Choroid plexus epithelial cell (primary cell): ENCODE measurements around the gene TMEM170A.

ENCODE experiments used
- DNase-seq: peaks from one replicate; pipeline ENCODE4 v3.0.0-alpha.2; 2010; ENCODE audit warnings: low read depth
- H3K4me3 ChIP-seq: 2 replicates; pipeline ENCODE4 v1.5.1; 2011; ENCODE audit warnings: low read depth, mild to moderate bottlenecking, control low read depth, low read length, moderate library complexity
- CTCF ChIP-seq: conservative IDR thresholded peaks from 2 replicates; pipeline ENCODE4 v1.5.1; 2011; ENCODE audit warnings: low read depth, mild to moderate bottlenecking, control low read depth, inconsistent platforms, low read length, moderate library complexity

The TMEM170A gene

GRCh38 chr16:75486014-75486675 lies 21.7 kb upstream of the TMEM170A start:
- no peak overlapping the region for H3K4me3 ChIP-seq
- no peak for DNase-seq
- TF ChIP-seq CTCF, result no peak

DNA sequence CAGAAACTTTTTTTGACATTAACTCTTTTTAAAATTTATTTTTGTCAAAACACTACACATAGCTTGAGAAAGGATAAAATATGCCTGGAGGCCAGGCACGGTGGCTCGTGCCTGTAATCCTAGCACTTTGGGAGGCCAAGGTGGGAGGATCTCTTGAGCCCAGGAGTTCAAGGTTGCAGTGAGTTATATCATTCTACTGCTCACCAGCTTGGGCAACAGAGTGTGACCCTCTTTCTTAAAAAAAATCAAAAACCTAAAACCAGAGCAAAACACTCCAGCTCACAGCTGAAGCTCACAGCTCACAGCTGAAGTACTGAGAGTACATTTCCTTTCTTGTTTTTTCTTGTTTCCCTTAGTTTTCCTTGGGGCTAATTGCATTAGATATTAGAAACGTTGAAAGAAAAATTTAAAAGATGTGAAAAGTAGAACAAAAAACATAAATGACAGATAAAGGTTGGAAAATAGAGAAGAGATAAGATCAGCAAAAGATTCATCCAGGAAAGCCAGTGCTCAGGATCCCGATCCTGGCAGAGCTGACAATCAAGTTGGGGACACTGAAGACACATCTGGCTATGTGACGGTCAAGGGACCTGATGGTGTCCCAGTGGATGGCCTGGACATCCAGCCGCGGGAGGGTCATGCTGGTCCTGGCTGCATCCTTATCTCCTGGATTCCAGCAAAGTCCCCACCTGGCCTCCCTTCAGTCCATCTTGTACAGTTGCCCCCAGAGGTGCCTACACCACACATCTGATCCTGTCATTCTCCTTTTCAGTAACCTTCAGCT lies 20.9 kb upstream of the TMEM170A start:
- H3K4me3 ChIP-seq, result no peak overlapping the region
- TF ChIP-seq CTCF, result no peak
- no peak for DNase-seq

- peak; percentile 81 for DNase-seq
- H3K4me3 ChIP-seq, result no peak overlapping the region
- no peak for TF ChIP-seq CTCF
Measured at GRCh38 chr16:75483222-75483621, 18.7 kb upstream of the TMEM170A start.

DNA sequence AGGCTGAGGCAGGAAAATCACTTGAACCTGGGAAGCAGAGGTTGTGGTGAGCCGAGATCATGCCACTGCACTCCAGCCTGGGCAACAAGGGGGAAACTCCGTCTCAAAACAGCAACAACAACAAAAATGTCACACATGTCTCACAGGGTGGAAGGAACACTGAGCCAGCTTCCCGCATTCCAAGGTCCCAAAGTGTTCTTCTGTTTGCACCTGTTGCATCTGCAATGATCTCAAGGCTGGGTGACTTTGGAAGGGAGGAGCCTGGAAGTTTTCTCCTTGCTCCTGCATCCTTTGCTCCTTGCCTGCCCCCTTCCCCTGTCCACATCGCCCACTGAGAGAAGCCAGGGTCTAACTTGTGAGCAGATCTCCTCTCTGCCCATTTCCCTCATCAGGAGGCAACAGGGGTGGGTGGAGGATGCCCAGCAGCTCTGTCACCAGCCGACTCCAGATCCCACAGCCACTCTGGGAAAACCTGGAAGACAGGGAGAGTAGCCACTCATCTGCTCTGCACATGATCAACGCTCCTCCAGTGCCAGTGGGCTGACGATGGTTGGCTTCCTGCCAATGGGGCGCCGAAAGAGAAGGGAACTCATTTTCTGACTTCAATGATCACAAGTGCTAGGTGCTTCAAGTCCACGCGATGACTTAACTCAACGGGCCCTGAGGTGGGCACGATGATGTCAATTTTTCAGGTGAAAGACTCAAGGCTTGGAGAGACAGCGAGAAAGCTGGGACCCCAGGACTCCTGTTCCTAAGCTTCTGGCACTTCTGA lies 18.1 kb upstream of the TMEM170A start:
- no peak for TF ChIP-seq CTCF
- no peak overlapping the region for H3K4me3 ChIP-seq
- DNase-seq, result no peak

GRCh38 chr16:75481475-75481874 lies 17.0 kb upstream of the TMEM170A start:
- H3K4me3 ChIP-seq, result no peak overlapping the region
- DNase-seq, result no peak
- TF ChIP-seq CTCF, result no peak

- no peak for TF ChIP-seq CTCF
- H3K4me3 ChIP-seq, result no peak overlapping the region
- no peak for DNase-seq
Measured at GRCh38 chr16:75479421-75479990, 15.0 kb upstream of the TMEM170A start.
